H1 (cell line): ENCODE measurements around the gene STIMATE. TPM values are rescaled to one million over a fixed set of nuclear protein-coding genes. Genes with fewer than 3 reads are reported as not detected.

Experiments
- CTCF ChIA-PET: fragments of 300-600 bp; sonication (Branson Sonifier 250); formaldehyde crosslinking; loops from one replicate; lab custom pipeline; 2021; ENCODE audit not compliant: partially characterized antibody; lab: Charles Lee
- POLR2A ChIA-PET: fragments of 300-600 bp; sonication (Branson Sonifier 250); formaldehyde crosslinking; loops from one replicate; lab custom pipeline; 2021; ENCODE audit warnings: inconsistent platforms; ENCODE audit not compliant: partially characterized antibody; lab: Charles Lee
- DNase-seq, 2 experiments: peaks; one replicate each; pipeline versions ENCODE4 v3.0.0 to v3.0.0-alpha.2; 2010 to 2022; ENCODE audit warnings: low spot score in 2 of 2, low read depth in 1 of 2, mixed read lengths in 1 of 2
- FAIRE-seq: peaks from 2 replicates; lab custom pipeline; 2011; peaks lifted over from hg19 to GRCh38; lab: Jason Lieb, UNC
- H2AFZ ChIP-seq: 2 replicates; pipeline ENCODE4 v1.8.1; 2012; ENCODE audit warnings: low read length, inconsistent platforms
- H2AK5ac ChIP-seq: 2 replicates; pipeline ENCODE4 v1.6.1; 2013; ENCODE audit warnings: low read depth, low read length
- H2BK120ac ChIP-seq: replicated peaks from 2 replicates; pipeline ENCODE3; 2013; ENCODE audit warnings: low read depth, low read length, inconsistent platforms
- H2BK12ac ChIP-seq: 2 replicates; pipeline ENCODE4 v1.6.1; 2013; ENCODE audit warnings: low read depth, low read length
- H2BK15ac ChIP-seq: 2 replicates; pipeline ENCODE4 v1.6.1; 2013; ENCODE audit warnings: low read length
- H2BK20ac ChIP-seq: 2 replicates; pipeline ENCODE4 v1.6.1; 2013; ENCODE audit warnings: low read length
- H2BK5ac ChIP-seq: 2 replicates; pipeline ENCODE4 v1.6.1; 2013; ENCODE audit warnings: low read depth, low read length
- H3K14ac ChIP-seq: 2 replicates; pipeline ENCODE4 v1.6.1; 2013; ENCODE audit warnings: inconsistent platforms; ENCODE audit not compliant: insufficient read length
- H3K18ac ChIP-seq: 2 replicates; pipeline ENCODE4 v1.6.1; 2013; ENCODE audit warnings: low read length; ENCODE audit errors: extremely low read depth
- H3K23ac ChIP-seq: 2 replicates; pipeline ENCODE4 v1.6.1; 2013; ENCODE audit warnings: inconsistent platforms; ENCODE audit not compliant: insufficient read length
- H3K23me2 ChIP-seq: 2 replicates; pipeline ENCODE4 v1.6.1; 2013; ENCODE audit warnings: low read depth, low read length
- H3K27ac ChIP-seq: 2 replicates; pipeline ENCODE4 v1.6.1; 2011; ENCODE audit warnings: low read depth, low read length, inconsistent platforms
- H3K27me3 ChIP-seq, 4 experiments: replicated peaks in 1 of 4; 1 replicate in 1 of 4; 2 replicates in 3 of 4; pipeline versions ENCODE4 v1.6.1 to v1.8.1; 2011 to 2013; ENCODE audit warnings: low read length in 3 of 4, mild to moderate bottlenecking in 3 of 4, inconsistent platforms in 2 of 4, mixed read lengths in 2 of 4, moderate library complexity in 1 of 4; ENCODE audit not compliant: control insufficient read depth in 3 of 4, insufficient read depth in 3 of 4; ENCODE audit errors: extremely low read depth in 1 of 4
- H3K36me3 ChIP-seq, 4 experiments: 2 replicates each; pipeline versions ENCODE4 v1.6.1 to v1.8.1; 2011 to 2013; ENCODE audit warnings: mild to moderate bottlenecking in 4 of 4, low read length in 3 of 4, moderate library complexity in 2 of 4, control low read depth in 1 of 4, inconsistent platforms in 1 of 4; ENCODE audit not compliant: insufficient read depth in 4 of 4, control insufficient read depth in 2 of 4
- H3K4ac ChIP-seq: replicated peaks from 2 replicates; pipeline ENCODE3; 2013; ENCODE audit warnings: low read length, low read depth, mixed read lengths, inconsistent platforms; ENCODE audit not compliant: insufficient read length
- H3K4me1 ChIP-seq, 4 experiments: replicated peaks in 1 of 4; 1 replicate in 1 of 4; 2 replicates in 3 of 4; pipeline versions ENCODE4 v1.6.1 to v1.8.1; 2011 to 2013; ENCODE audit warnings: low read length in 3 of 4, inconsistent platforms in 2 of 4, mixed read lengths in 1 of 4; ENCODE audit not compliant: insufficient read depth in 4 of 4, control insufficient read depth in 3 of 4
- H3K4me2 ChIP-seq, 2 experiments: 2 replicates each; pipeline versions ENCODE4 v1.6.1 to v1.8.1; 2011 to 2013; ENCODE audit warnings: low read depth in 2 of 2, low read length in 2 of 2, control low read depth in 1 of 2, inconsistent platforms in 1 of 2, mild to moderate bottlenecking in 1 of 2; ENCODE audit not compliant: insufficient read depth in 1 of 2
- H3K4me3 ChIP-seq, 4 experiments: fragments of 200-600, 300-600 bp in 1 of 4; sonication (generic), shearing (Covaris generic), sonication (Bioruptor Twin) in 1 of 4; 2 replicates each; pipeline versions ENCODE4 v1.5.1 to v1.8.1; 2011 to 2016; ENCODE audit warnings: low read length in 4 of 4, low read depth in 3 of 4, control low read depth in 2 of 4, inconsistent platforms in 2 of 4, mild to moderate bottlenecking in 2 of 4, mixed read lengths in 1 of 4, moderate library complexity in 1 of 4; ENCODE audit not compliant: insufficient read depth in 2 of 4; ENCODE audit errors: extremely low read depth in 1 of 4
- H3K56ac ChIP-seq: replicated peaks from 2 replicates; pipeline ENCODE3; 2013; ENCODE audit warnings: low read depth, mild to moderate bottlenecking, mixed read lengths, low read length, inconsistent platforms; ENCODE audit not compliant: insufficient read length
- H3K79me1 ChIP-seq: 2 replicates; pipeline ENCODE4 v1.6.1; 2013; ENCODE audit warnings: low read depth, low read length, control low read depth
- H3K79me2 ChIP-seq, 2 experiments: 2 replicates each; pipeline versions ENCODE4 v1.6.1 to v1.8.1; 2012 to 2013; ENCODE audit warnings: low read length in 2 of 2, mild to moderate bottlenecking in 2 of 2, inconsistent platforms in 1 of 2; ENCODE audit not compliant: insufficient read depth in 2 of 2, control insufficient read depth in 1 of 2
- H3K9ac ChIP-seq, 4 experiments: replicated peaks in 1 of 4; 1 replicate in 1 of 4; 2 replicates in 3 of 4; pipeline versions ENCODE4 v1.6.1 to v1.8.1; 2011 to 2013; ENCODE audit warnings: low read depth in 3 of 4, low read length in 3 of 4, control low read depth in 2 of 4, mild to moderate bottlenecking in 2 of 4, moderate library complexity in 2 of 4, inconsistent platforms in 1 of 4; ENCODE audit errors: extremely low read depth in 1 of 4
- H3K9me3 ChIP-seq, 2 experiments: 2 replicates each; pipeline versions ENCODE4 v1.6.1 to v1.8.1; 2012 to 2013; ENCODE audit warnings: mild to moderate bottlenecking in 2 of 2, moderate library complexity in 2 of 2, control low read depth in 1 of 2, inconsistent platforms in 1 of 2, low read depth in 1 of 2, low read length in 1 of 2, mixed read lengths in 1 of 2; ENCODE audit not compliant: insufficient read depth in 2 of 2
- H4K20me1 ChIP-seq, 2 experiments: replicated peaks in 1 of 2; 2 replicates each; pipeline versions ENCODE3 to v1.8.1; 2011 to 2013; ENCODE audit warnings: inconsistent platforms in 2 of 2, low read length in 2 of 2, mild to moderate bottlenecking in 1 of 2; ENCODE audit not compliant: insufficient read depth in 2 of 2, control insufficient read depth in 1 of 2
- H4K5ac ChIP-seq: 2 replicates; pipeline ENCODE4 v1.6.1; 2013; ENCODE audit warnings: low read length, low read depth, mixed read lengths, inconsistent platforms; ENCODE audit not compliant: insufficient read length
- H4K8ac ChIP-seq: 2 replicates; pipeline ENCODE4 v1.8.0; 2013; ENCODE audit warnings: mild to moderate bottlenecking, moderate library complexity, low read length, inconsistent platforms; ENCODE audit not compliant: insufficient read depth; ENCODE audit errors: extremely low read depth
- H4K91ac ChIP-seq: replicated peaks from 2 replicates; pipeline ENCODE3; 2013; ENCODE audit warnings: low read length, mixed read lengths, inconsistent platforms; ENCODE audit not compliant: insufficient read length
- BCL11A ChIP-seq, 2 experiments: IDR thresholded peaks; one replicate each; pipeline ENCODE4 v1.6.1; 2011; ENCODE audit warnings: low read depth in 2 of 2, low read length in 2 of 2, mild to moderate bottlenecking in 2 of 2
- GTF2F1 ChIP-seq: IDR thresholded peaks from 2 replicates; pipeline ENCODE4 v1.6.1; 2012; ENCODE audit warnings: low read depth, low read length, improper control_type of control experiment, borderline replicate concordance
- TEAD4 ChIP-seq: IDR thresholded peaks from 2 replicates; pipeline ENCODE4 v1.6.1; 2012; ENCODE audit warnings: low read depth, low read length, inconsistent platforms, mixed read lengths
- WGBS, 2 experiments: shearing (Covaris generic) in 1 of 2; methylation state at CpG; one replicate each; pipeline versions ENCODE4 v1.1.6 to v1.1.7; 2013 to 2015; ENCODE audit warnings: low lambda C conversion rate in 2 of 2, mixed read lengths in 2 of 2, inconsistent platforms in 1 of 2, low coverage in 1 of 2, missing lambda C conversion rate in 1 of 2; ENCODE audit not compliant: insufficient replicate concordance in 2 of 2, insufficient coverage in 1 of 2, insufficient read length in 1 of 2; ENCODE audit errors: extremely low coverage in 1 of 2, missing lambda C conversion rate in 1 of 2; 5-methylcytosine and 5-hydroxymethylcytosine counted together
- polyA plus RNA-seq, 7 experiments: library from polyadenylated mRNA; depleted of rRNA in 3 of 7; stranded (reverse) in 5 of 7; unstranded in 2 of 7; fragments of >200 nt in 5 of 7; fragments of 200-250 nt in 2 of 7; gene quantifications; 1 replicate in 5 of 7; 2 replicates in 1 of 7; 4 replicates in 1 of 7; pipeline versions ENCODE4 v1.2.1 to v1.2.3, GENCODE V29; 2011 to 2013; ENCODE audit warnings: missing spikeins in 2 of 7, mixed read lengths in 2 of 7
- total RNA-seq: library from RNA; stranded (reverse); fragmentation: NEBNext Ultra II Directional; extraction: Animal tissue kit (Norgen Biotek cat#: 25700); gene quantifications from 2 replicates; pipeline ENCODE4 v1.2.1, GENCODE V29; 2021

Gene STIMATE
- total and polyA plus RNA-seq, 2 of the 8 experiments (the other 6 are each of a cell fraction or from before 2014, with no cell fraction given) = 17.5 to 22.1 TPM

- no peak overlapping the region for H2BK120ac ChIP-seq
- no peak overlapping the region for H3K9ac ChIP-seq
- H3K4me3 ChIP-seq = no peak overlapping the region
- peaks cover 0 to 18% of the 10 kb centered on the region in 2 experiments; a peak in 2 of 4 replicates for H3K79me2 ChIP-seq
- ChIA-PET POLR2A (no interaction called here), CTCF (interaction anchor here (0.9 to 3.1 kb wide), 17 partner anchors 9 to 408 kb away, joined by 3 to 20 read pairs (median 5); partner anchors contain the start of gene STIMATE)
- no peak overlapping the region for H3K14ac ChIP-seq
- H2BK5ac ChIP-seq = no peak overlapping the region
- no peak overlapping the region for H2AFZ ChIP-seq
- H3K56ac ChIP-seq = no peak overlapping the region
- H3K4me2 ChIP-seq = no peak overlapping the region
- H3K23ac ChIP-seq = no peak overlapping the region
- no peak overlapping the region for H2BK20ac ChIP-seq
- DNase-seq = no peak
- whole genome bisulfite sequencing, 2 experiments = 93% methylated on average over 5 of the region's 5 CpGs; no CpG with 5 or more reads in 1 of the 2 experiments
- H4K20me1 ChIP-seq = peaks cover 0 to 9% of the 10 kb centered on the region in 2 experiments
- H3K23me2 ChIP-seq = no peaks in the 10 kb centered on the region
- H2BK15ac ChIP-seq = no peak overlapping the region
- no peak overlapping the region for H3K4ac ChIP-seq
- H3K9me3 ChIP-seq = no peaks in the 10 kb centered on the region
- H3K18ac ChIP-seq = no peak overlapping the region
- H3K79me1 ChIP-seq = peaks cover 7% of the 10 kb centered on the region
- H4K8ac ChIP-seq = no peak overlapping the region
- no peak overlapping the region for H2AK5ac ChIP-seq
- H2BK12ac ChIP-seq = no peak overlapping the region
- no peak for FAIRE-seq
- H4K5ac ChIP-seq = no peak overlapping the region
- H3K27ac ChIP-seq = no peak overlapping the region
- peaks cover 0 to 9% (median 3%) of the 10 kb centered on the region in 4 experiments; a peak in 5 of 7 replicates for H3K4me1 ChIP-seq
- no peaks in the 10 kb centered on the region for H3K27me3 ChIP-seq
- H3K36me3 ChIP-seq = no peaks in the 10 kb centered on the region
- no peak overlapping the region for H4K91ac ChIP-seq
- TF ChIP-seq BCL11A (IDR thresholded peaks at IDR 0.05; ENCODE audit: low read depth in 2 of 2, low read length in 2 of 2) (no peak), GTF2F1 (no peak), TEAD4 (no peak)
Observed at GRCh38 chr3:52880047-52880446, 17.3 kb downstream of the STIMATE start.
